ENCODE data around the gene POPDC3. TPM values are rescaled to one million over a fixed set of nuclear protein-coding genes. Genes with fewer than 3 reads are reported as not detected.

The POPDC3 gene
- total RNA-seq, 2 donors from 2014 or later, result 6.4 to 8.0 TPM

DNA sequence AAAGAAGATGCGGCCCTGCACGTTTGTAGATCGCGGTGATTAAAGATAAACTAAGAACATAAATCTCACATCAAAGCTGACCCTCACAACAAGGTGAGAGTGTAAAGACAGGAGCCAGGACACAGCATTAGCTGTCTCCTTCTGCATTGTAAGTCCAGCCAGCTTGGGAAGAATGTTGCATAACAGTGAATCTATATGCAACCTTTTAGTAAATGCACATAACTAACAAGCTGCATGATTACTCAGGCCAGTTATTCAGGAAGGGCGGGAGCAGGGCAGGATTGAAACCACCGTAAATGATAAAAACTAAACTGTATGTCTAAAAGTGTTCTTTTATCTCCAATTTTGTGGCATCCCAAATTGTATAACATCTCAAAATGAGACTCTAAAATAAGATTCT is 57.1 kb downstream of the POPDC3 start:
- Mint-ChIP-seq H3K9me3 (no peaks in the 10 kb centered on the region), H3K4me1 (no peaks in the 10 kb centered on the region), H3K36me3 (ENCODE audit: low read depth) (peaks cover 3% of the 10 kb centered on the region), H3K27ac (no peak overlapping the region), H3K27me3 (ENCODE audit: insufficient read depth) (no peaks in the 10 kb centered on the region), H3K4me3 (no peak overlapping the region)
- no peak overlapping the region for H3K9ac ChIP-seq (ENCODE audit: extremely low read depth, low read length, poor library complexity, severe bottlenecking)
- H3K27ac ChIP-seq (ENCODE audit: low read depth, low read length), result no peak overlapping the region
- no peak for DNase-seq
- H3K9me3 ChIP-seq (ENCODE audit: control insufficient read depth, low read length), result no peaks in the 10 kb centered on the region
- no peaks in the 10 kb centered on the region for H3K4me1 ChIP-seq (ENCODE audit: control insufficient read depth, insufficient read depth, low read length)
- TF ChIP-seq, protein P1, sequence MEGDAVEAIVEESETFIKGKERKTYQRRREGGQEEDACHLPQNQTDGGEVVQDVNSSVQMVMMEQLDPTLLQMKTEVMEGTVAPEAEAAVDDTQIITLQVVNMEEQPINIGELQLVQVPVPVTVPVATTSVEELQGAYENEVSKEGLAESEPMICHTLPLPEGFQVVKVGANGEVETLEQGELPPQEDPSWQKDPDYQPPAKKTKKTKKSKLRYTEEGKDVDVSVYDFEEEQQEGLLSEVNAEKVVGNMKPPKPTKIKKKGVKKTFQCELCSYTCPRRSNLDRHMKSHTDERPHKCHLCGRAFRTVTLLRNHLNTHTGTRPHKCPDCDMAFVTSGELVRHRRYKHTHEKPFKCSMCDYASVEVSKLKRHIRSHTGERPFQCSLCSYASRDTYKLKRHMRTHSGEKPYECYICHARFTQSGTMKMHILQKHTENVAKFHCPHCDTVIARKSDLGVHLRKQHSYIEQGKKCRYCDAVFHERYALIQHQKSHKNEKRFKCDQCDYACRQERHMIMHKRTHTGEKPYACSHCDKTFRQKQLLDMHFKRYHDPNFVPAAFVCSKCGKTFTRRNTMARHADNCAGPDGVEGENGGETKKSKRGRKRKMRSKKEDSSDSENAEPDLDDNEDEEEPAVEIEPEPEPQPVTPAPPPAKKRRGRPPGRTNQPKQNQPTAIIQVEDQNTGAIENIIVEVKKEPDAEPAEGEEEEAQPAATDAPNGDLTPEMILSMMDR (conservative IDR thresholded peaks at IDR 0.05), result no peak
- no peaks in the 10 kb centered on the region for H3K27me3 ChIP-seq (ENCODE audit: control insufficient read depth, insufficient read depth, low read length, poor library complexity, severe bottlenecking)
- H3K4me3 ChIP-seq (ENCODE audit: low read length), result no peak overlapping the region
- no peaks in the 10 kb centered on the region for H3K36me3 ChIP-seq (ENCODE audit: control insufficient read depth, insufficient read depth, low read length)
- WGBS, 2 experiments (ENCODE audit: insufficient coverage in 1 of 2, insufficient read length in 1 of 2), result 74 to 100% methylated on average over 2 to 6 of the region's 6 CpGs

DNA sequence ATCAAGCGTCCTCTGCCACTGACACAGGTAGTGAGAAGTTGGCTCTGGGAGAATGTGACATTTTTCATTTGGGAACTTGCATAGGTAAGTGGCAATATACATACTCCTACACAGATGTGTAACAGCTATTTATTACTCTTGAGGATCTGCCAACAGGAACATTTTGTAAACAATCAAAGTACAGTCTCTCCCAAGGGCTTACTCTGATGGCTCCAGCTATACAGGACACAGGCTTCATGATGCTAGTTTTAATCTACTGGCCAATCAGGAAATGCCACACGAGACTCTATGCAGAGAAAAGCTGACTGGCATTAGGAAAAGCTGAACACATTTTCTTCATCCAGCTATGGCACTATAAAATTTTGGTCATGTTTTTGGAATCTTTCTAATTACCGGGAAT is 57.8 kb downstream of the POPDC3 start:
- Histone ChIP-seq H3K36me3 (ENCODE audit: control insufficient read depth, insufficient read depth, low read length) (no peaks in the 10 kb centered on the region), H3K9me3 (ENCODE audit: control insufficient read depth, low read length) (no peaks in the 10 kb centered on the region), H3K27ac (ENCODE audit: low read depth, low read length) (no peak overlapping the region), H3K9ac (ENCODE audit: extremely low read depth, low read length, poor library complexity, severe bottlenecking) (no peak overlapping the region), H3K4me3 (ENCODE audit: low read length) (no peak overlapping the region), H3K27me3 (ENCODE audit: control insufficient read depth, insufficient read depth, low read length, poor library complexity, severe bottlenecking) (no peaks in the 10 kb centered on the region), H3K4me1 (ENCODE audit: control insufficient read depth, insufficient read depth, low read length) (no peaks in the 10 kb centered on the region)
- DNase-seq, result no peak
- Mint-ChIP-seq H3K27ac (no peak overlapping the region), H3K4me1 (no peaks in the 10 kb centered on the region), H3K4me3 (no peak overlapping the region), H3K36me3 (ENCODE audit: low read depth) (peaks cover 3% of the 10 kb centered on the region), H3K27me3 (ENCODE audit: insufficient read depth) (no peaks in the 10 kb centered on the region), H3K9me3 (no peaks in the 10 kb centered on the region)
- WGBS, 2 experiments (ENCODE audit: insufficient coverage in 1 of 2, insufficient read length in 1 of 2), result 80 to 89% methylated on average over 1 to 2 of the region's 3 CpGs
- TF ChIP-seq, protein P1 (conservative IDR thresholded peaks at IDR 0.05), result no peak

DNA sequence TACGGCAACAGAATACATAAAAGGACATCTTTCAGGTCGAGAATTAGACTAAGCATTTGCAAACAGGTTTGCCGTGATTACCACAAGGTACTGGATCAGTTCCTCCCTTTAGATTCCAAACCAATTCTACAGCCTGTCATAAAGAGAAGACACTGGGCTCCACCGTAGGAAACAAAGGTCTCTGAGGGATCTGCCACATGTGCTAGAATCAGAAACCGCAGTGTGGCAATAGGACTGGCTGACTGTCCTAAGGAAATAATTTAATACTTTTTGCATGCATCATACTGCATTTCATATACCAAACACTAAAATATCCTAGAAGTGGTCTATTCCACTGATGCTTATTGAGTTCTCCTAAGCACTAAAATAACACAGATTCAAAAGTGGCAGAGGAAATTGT is 59.2 kb downstream of the POPDC3 start:
- no peaks in the 10 kb centered on the region for H3K27me3 ChIP-seq (ENCODE audit: control insufficient read depth, insufficient read depth, low read length, poor library complexity, severe bottlenecking)
- H3K36me3 Mint-ChIP-seq (ENCODE audit: low read depth), result peaks cover 3% of the 10 kb centered on the region
- H3K36me3 ChIP-seq (ENCODE audit: control insufficient read depth, insufficient read depth, low read length), result no peaks in the 10 kb centered on the region
- H3K4me3 ChIP-seq (ENCODE audit: low read length), result no peak overlapping the region
- H3K27ac ChIP-seq (ENCODE audit: low read depth, low read length), result no peak overlapping the region
- no peaks in the 10 kb centered on the region for H3K4me1 ChIP-seq (ENCODE audit: control insufficient read depth, insufficient read depth, low read length)
- H3K4me1 Mint-ChIP-seq, result peaks cover 4% of the 10 kb centered on the region
- no peak overlapping the region for H3K27ac Mint-ChIP-seq
- no peaks in the 10 kb centered on the region for H3K9me3 ChIP-seq (ENCODE audit: control insufficient read depth, low read length)
- 93 to 94% methylated on average over 5 of the region's 5 CpGs for WGBS, 2 experiments (ENCODE audit: insufficient coverage in 1 of 2, insufficient read length in 1 of 2)
- TF ChIP-seq, protein P1 (conservative IDR thresholded peaks at IDR 0.05), result no peak
- H3K9me3 Mint-ChIP-seq, result no peaks in the 10 kb centered on the region
- no peaks in the 10 kb centered on the region for H3K27me3 Mint-ChIP-seq (ENCODE audit: insufficient read depth)
- H3K4me3 Mint-ChIP-seq, result no peak overlapping the region
- DNase-seq, result no peak
- no peak overlapping the region for H3K9ac ChIP-seq (ENCODE audit: extremely low read depth, low read length, poor library complexity, severe bottlenecking)

Measured in endodermal cell (in vitro differentiated cells).